MCF 10A (cell line): Measurements from ENCODE around the gene ZBTB40. TPM values are rescaled to one million over a fixed set of nuclear protein-coding genes. Genes with fewer than 3 reads are reported as not detected.

Experiments
- BruUV-seq: library from RNA; stranded (reverse); fragments of 400-500 nt; replicated peaks from 2 replicates; lab custom pipeline; 2021; lab: Mats Ljungman, UMichigan
- CTCF ChIA-PET: fragments of 300-600 bp; sonication (Branson Sonifier 250); formaldehyde crosslinking; extraction: SDS; loops from one replicate; lab custom pipeline; 2021; ENCODE audit warnings: antibody characterized with exemption, inconsistent platforms; lab: Yijun Ruan, JAX
- POLR2A ChIA-PET: fragments of 300-600, 350-650 bp; sonication (Branson Sonifier 250); formaldehyde crosslinking; extraction: SDS; loops from one replicate; lab custom pipeline; 2020; ENCODE audit warnings: antibody characterized with exemption, inconsistent platforms; lab: Yijun Ruan, JAX
- DNase-seq: peaks from one replicate; pipeline ENCODE4 v3.0.0-alpha.2; 2018; ENCODE audit not compliant: unreplicated experiment
- H3K27ac Mint-ChIP-seq: one replicate; pipeline ENCODE4 v1.8.0; 2022; ENCODE audit warnings: mild to moderate bottlenecking, low read depth, mixed read lengths; ENCODE audit not compliant: unreplicated experiment
- H3K27me3 Mint-ChIP-seq: one replicate; pipeline ENCODE4 v1.8.0; 2022; ENCODE audit warnings: mixed read lengths; ENCODE audit not compliant: insufficient read depth, unreplicated experiment
- H3K36me3 Mint-ChIP-seq: one replicate; pipeline ENCODE4 v1.8.0; 2022; ENCODE audit warnings: mild to moderate bottlenecking, moderate library complexity, mixed read lengths; ENCODE audit not compliant: insufficient read depth, unreplicated experiment
- H3K4me1 Mint-ChIP-seq: one replicate; pipeline ENCODE4 v1.8.0; 2022; ENCODE audit warnings: mixed read lengths; ENCODE audit not compliant: insufficient read depth, unreplicated experiment
- H3K4me3 Mint-ChIP-seq: one replicate; pipeline ENCODE4 v1.8.0; 2022; ENCODE audit warnings: mild to moderate bottlenecking, moderate library complexity, mixed read lengths; ENCODE audit not compliant: unreplicated experiment
- H3K9me3 Mint-ChIP-seq: one replicate; pipeline ENCODE4 v1.8.0; 2022; ENCODE audit warnings: mixed read lengths; ENCODE audit not compliant: unreplicated experiment
- intact Hi-C: fragments of 100-400 bp; cut with micrococcal nuclease; formaldehyde crosslinking; loops from 2 replicates; pipeline ENCODE4 v1.14.1; 2022
- total RNA-seq: library from RNA; stranded (reverse); gene quantifications from 2 replicates; pipeline ENCODE4 v1.2.3, GENCODE V29; 2022
- TF ChIP-seq, protein P1 (sequence below): fragments of 200-600 bp; IDR thresholded peaks from one replicate; pipeline ENCODE4 v1.8.0; 2022; ENCODE audit warnings: antibody characterized with exemption, mild to moderate bottlenecking; ENCODE audit not compliant: unreplicated experiment

The ZBTB40 gene
- total RNA-seq, 1 experiment from 2014 or later: 20.4 TPM

GRCh38 chr1:22488319-22488718 lies 36.7 kb downstream of the ZBTB40 start:
- Mint-ChIP-seq H3K4me3 (no peak overlapping the region), H3K4me1 (no peaks in the 10 kb centered on the region), H3K9me3 (peaks cover 7% of the 10 kb centered on the region), H3K27me3 (no peaks in the 10 kb centered on the region), H3K27ac (no peak overlapping the region), H3K36me3 (peaks cover 6% of the 10 kb centered on the region)
- DNase-seq: no peak
- ChIA-PET CTCF (interaction anchor here (0.7 kb wide), 2 partner anchors 16 to 53 kb away, joined by 3 read pairs; no protein-coding TSS in a partner anchor), POLR2A (interaction anchor here (0.8 kb wide), 1 partner anchor 9 kb away, joined by 4 read pairs; no protein-coding TSS in a partner anchor)
- BruUV-seq: no TSS peak
- TF ChIP-seq, protein P1, sequence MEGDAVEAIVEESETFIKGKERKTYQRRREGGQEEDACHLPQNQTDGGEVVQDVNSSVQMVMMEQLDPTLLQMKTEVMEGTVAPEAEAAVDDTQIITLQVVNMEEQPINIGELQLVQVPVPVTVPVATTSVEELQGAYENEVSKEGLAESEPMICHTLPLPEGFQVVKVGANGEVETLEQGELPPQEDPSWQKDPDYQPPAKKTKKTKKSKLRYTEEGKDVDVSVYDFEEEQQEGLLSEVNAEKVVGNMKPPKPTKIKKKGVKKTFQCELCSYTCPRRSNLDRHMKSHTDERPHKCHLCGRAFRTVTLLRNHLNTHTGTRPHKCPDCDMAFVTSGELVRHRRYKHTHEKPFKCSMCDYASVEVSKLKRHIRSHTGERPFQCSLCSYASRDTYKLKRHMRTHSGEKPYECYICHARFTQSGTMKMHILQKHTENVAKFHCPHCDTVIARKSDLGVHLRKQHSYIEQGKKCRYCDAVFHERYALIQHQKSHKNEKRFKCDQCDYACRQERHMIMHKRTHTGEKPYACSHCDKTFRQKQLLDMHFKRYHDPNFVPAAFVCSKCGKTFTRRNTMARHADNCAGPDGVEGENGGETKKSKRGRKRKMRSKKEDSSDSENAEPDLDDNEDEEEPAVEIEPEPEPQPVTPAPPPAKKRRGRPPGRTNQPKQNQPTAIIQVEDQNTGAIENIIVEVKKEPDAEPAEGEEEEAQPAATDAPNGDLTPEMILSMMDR: no peak
- intact Hi-C loops: no loop called here

DNA sequence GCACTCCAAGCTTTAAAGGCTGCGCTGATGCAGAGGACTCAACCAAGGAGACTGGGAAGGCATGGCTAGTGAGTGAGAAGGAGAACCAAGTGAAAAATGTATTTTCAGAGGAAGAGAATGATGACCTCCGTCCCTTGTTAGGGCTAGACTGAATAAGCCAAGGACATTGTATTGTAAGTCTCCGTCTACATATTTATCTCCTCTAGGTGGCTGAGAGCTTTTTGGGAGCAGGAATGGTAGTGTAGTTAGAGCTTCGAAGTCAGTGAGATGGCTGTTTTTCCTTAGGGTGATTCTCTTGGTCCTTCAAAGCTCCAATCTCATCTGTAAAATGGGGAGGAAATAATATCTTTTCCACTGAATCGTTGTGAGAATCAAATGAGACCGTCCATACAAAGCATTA lies 37.6 kb downstream of the ZBTB40 start:
- intact Hi-C loops: no loop called here
- Mint-ChIP-seq H3K36me3 (peaks cover 6% of the 10 kb centered on the region), H3K4me3 (no peak overlapping the region), H3K27me3 (no peaks in the 10 kb centered on the region), H3K4me1 (no peaks in the 10 kb centered on the region), H3K27ac (no peak overlapping the region), H3K9me3 (peaks cover 7% of the 10 kb centered on the region)
- DNase-seq: no peak
- ChIA-PET CTCF (interaction anchor here (0.5 kb wide), 1 partner anchor 446 kb away, joined by 3 read pairs; no protein-coding TSS in a partner anchor), POLR2A (interaction anchor here (0.6 to 0.9 kb wide), 2 partner anchors 11 to 396 kb away, joined by 3 read pairs; no protein-coding TSS in a partner anchor)
- no TSS peak for BruUV-seq
- TF ChIP-seq, protein P1: no peak

GRCh38 chr1:22489823-22490222 lies 38.2 kb downstream of the ZBTB40 start:
- no peaks in the 10 kb centered on the region for H3K4me1 Mint-ChIP-seq
- no TSS peak for BruUV-seq
- H3K27me3 Mint-ChIP-seq: no peaks in the 10 kb centered on the region
- no peak overlapping the region for H3K4me3 Mint-ChIP-seq
- peaks cover 7% of the 10 kb centered on the region for H3K9me3 Mint-ChIP-seq
- POLR2A ChIA-PET: interaction anchor here (0.6 kb wide), 1 partner anchor 397 kb away, joined by 3 read pairs; no protein-coding TSS in a partner anchor
- CTCF ChIA-PET: no interaction called here
- intact Hi-C loops: no loop called here
- TF ChIP-seq, protein P1: no peak
- DNase-seq: no peak
- no peak overlapping the region for H3K27ac Mint-ChIP-seq
- H3K36me3 Mint-ChIP-seq: peaks cover 11% of the 10 kb centered on the region

GRCh38 chr1:22490309-22490708 lies 38.7 kb downstream of the ZBTB40 start:
- Mint-ChIP-seq H3K36me3 (peaks cover 14% of the 10 kb centered on the region), H3K4me1 (no peaks in the 10 kb centered on the region), H3K4me3 (no peak overlapping the region), H3K9me3 (peaks cover 7% of the 10 kb centered on the region), H3K27me3 (no peaks in the 10 kb centered on the region), H3K27ac (no peak overlapping the region)
- BruUV-seq: no TSS peak
- intact Hi-C loops: no loop called here
- DNase-seq: no peak
- POLR2A ChIA-PET: interaction anchor here (0.6 to 1.4 kb wide), 2 partner anchors 9 to 42 kb away, joined by 3 to 5 read pairs; no protein-coding TSS in a partner anchor
- CTCF ChIA-PET: no interaction called here
- TF ChIP-seq, protein P1: no peak
